ENCODE measurements around the gene CCDC80.

CCDC80 gene

DNA sequence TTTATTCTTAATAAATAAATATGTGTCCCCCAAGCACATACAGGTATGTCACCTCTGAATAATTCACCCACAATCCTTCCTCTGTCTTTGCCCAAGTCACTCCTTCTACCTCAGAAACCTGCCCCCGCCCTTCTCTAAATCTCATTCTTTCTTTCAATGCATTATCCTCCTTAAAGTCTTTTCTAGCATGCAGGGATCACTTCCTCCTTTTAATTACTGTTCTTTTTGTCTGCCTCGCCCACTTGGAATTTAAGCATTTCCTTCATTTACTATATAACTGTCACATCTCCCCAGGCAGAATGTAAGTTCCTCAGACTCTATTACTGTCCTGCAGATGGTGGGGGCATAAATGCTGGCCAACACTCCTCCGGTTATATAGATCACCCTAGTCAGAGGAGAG is 7.8 kb downstream of the CCDC80 start:
- H3K4me3 Mint-ChIP-seq, result no peak overlapping the region
- H3K27me3 Mint-ChIP-seq (ENCODE audit: low read depth), result peaks cover 5% of the 10 kb centered on the region
- H3K36me3 Mint-ChIP-seq (ENCODE audit: low read depth), result no peaks in the 10 kb centered on the region
- H3K4me1 Mint-ChIP-seq (ENCODE audit: low read depth), result peaks cover 10% of the 10 kb centered on the region
- no peak overlapping the region for H3K27ac Mint-ChIP-seq
- no peak for DNase-seq (ENCODE audit: low spot score)
- no peaks in the 10 kb centered on the region for H3K9me3 Mint-ChIP-seq

- no peak overlapping the region for H3K27ac Mint-ChIP-seq
- no peaks in the 10 kb centered on the region for H3K9me3 Mint-ChIP-seq
- H3K27me3 Mint-ChIP-seq (ENCODE audit: low read depth), result peaks cover 5% of the 10 kb centered on the region
- no peak for DNase-seq (ENCODE audit: low spot score)
- H3K36me3 Mint-ChIP-seq (ENCODE audit: low read depth), result no peaks in the 10 kb centered on the region
- no peak overlapping the region for H3K4me3 Mint-ChIP-seq
- H3K4me1 Mint-ChIP-seq (ENCODE audit: low read depth), result peaks cover 10% of the 10 kb centered on the region
These were observed 8.3 kb downstream of the CCDC80 start for GRCh38 chr3:112632596-112632995.

- no peaks in the 10 kb centered on the region for H3K36me3 Mint-ChIP-seq (ENCODE audit: low read depth)
- no peak overlapping the region for H3K4me3 Mint-ChIP-seq
- no peaks in the 10 kb centered on the region for H3K9me3 Mint-ChIP-seq
- no peak overlapping the region for H3K27ac Mint-ChIP-seq
- H3K27me3 Mint-ChIP-seq (ENCODE audit: low read depth), result peaks cover 9% of the 10 kb centered on the region
- peaks cover 10% of the 10 kb centered on the region for H3K4me1 Mint-ChIP-seq (ENCODE audit: low read depth)
- DNase-seq (ENCODE audit: low spot score), result no peak
These were observed 9.7 kb downstream of the CCDC80 start for GRCh38 chr3:112631257-112631656.

GRCh38 chr3:112629425-112629824 is 11.5 kb downstream of the CCDC80 start:
- no peak overlapping the region for H3K4me3 Mint-ChIP-seq
- no peak for DNase-seq (ENCODE audit: low spot score)
- H3K27ac Mint-ChIP-seq, result no peak overlapping the region
- peaks cover 15% of the 10 kb centered on the region for H3K27me3 Mint-ChIP-seq (ENCODE audit: low read depth)
- no peaks in the 10 kb centered on the region for H3K9me3 Mint-ChIP-seq
- H3K36me3 Mint-ChIP-seq (ENCODE audit: low read depth), result no peaks in the 10 kb centered on the region
- no peaks in the 10 kb centered on the region for H3K4me1 Mint-ChIP-seq (ENCODE audit: low read depth)

GRCh38 chr3:112627919-112628466 is 12.9 kb downstream of the CCDC80 start:
- H3K4me1 Mint-ChIP-seq (ENCODE audit: low read depth), result no peaks in the 10 kb centered on the region
- peaks cover 22% of the 10 kb centered on the region for H3K27me3 Mint-ChIP-seq (ENCODE audit: low read depth)
- DNase-seq (ENCODE audit: low spot score), result no peak
- no peak overlapping the region for H3K27ac Mint-ChIP-seq
- no peaks in the 10 kb centered on the region for H3K36me3 Mint-ChIP-seq (ENCODE audit: low read depth)
- H3K9me3 Mint-ChIP-seq, result no peaks in the 10 kb centered on the region
- H3K4me3 Mint-ChIP-seq, result no peak overlapping the region

DNA sequence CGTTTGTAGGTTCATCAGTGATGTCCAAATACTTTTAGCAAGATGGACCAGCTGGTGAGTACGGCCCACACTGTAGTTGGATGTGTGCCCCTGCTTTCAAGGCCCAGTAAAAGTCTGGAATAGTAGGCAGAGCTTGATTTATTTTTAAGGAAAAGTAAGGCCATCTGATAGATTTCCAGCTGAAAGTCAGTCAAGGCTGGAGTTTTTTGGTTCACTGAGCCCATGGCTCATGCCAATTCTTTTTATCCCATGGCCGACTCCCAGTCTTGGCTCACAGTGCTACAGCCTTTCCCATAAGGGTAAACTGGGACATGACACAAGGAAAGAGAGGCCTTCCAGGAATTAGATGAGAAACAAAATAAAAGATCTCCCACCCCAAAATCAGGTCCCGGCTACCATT is 13.5 kb downstream of the CCDC80 start:
- Mint-ChIP-seq H3K9me3 (no peaks in the 10 kb centered on the region), H3K4me1 (ENCODE audit: low read depth) (no peaks in the 10 kb centered on the region), H3K4me3 (no peak overlapping the region), H3K36me3 (ENCODE audit: low read depth) (no peaks in the 10 kb centered on the region), H3K27me3 (ENCODE audit: low read depth) (peaks cover 23% of the 10 kb centered on the region), H3K27ac (no peak overlapping the region)
- no peak for DNase-seq (ENCODE audit: low spot score)

GRCh38 chr3:112623717-112624116 is 17.2 kb downstream of the CCDC80 start:
- no peak overlapping the region for H3K4me3 Mint-ChIP-seq
- no peak for DNase-seq (ENCODE audit: low spot score)
- no peaks in the 10 kb centered on the region for H3K4me1 Mint-ChIP-seq (ENCODE audit: low read depth)
- H3K27me3 Mint-ChIP-seq (ENCODE audit: low read depth), result peaks cover 21% of the 10 kb centered on the region
- H3K27ac Mint-ChIP-seq, result no peak overlapping the region
- no peaks in the 10 kb centered on the region for H3K36me3 Mint-ChIP-seq (ENCODE audit: low read depth)
- H3K9me3 Mint-ChIP-seq, result no peaks in the 10 kb centered on the region

GRCh38 chr3:112623213-112623612 is 17.7 kb downstream of the CCDC80 start:
- H3K27ac Mint-ChIP-seq, result no peak overlapping the region
- peaks cover 21% of the 10 kb centered on the region for H3K27me3 Mint-ChIP-seq (ENCODE audit: low read depth)
- DNase-seq (ENCODE audit: low spot score), result no peak
- H3K36me3 Mint-ChIP-seq (ENCODE audit: low read depth), result no peaks in the 10 kb centered on the region
- H3K4me1 Mint-ChIP-seq (ENCODE audit: low read depth), result no peaks in the 10 kb centered on the region
- H3K4me3 Mint-ChIP-seq, result no peak overlapping the region
- no peaks in the 10 kb centered on the region for H3K9me3 Mint-ChIP-seq

DNA sequence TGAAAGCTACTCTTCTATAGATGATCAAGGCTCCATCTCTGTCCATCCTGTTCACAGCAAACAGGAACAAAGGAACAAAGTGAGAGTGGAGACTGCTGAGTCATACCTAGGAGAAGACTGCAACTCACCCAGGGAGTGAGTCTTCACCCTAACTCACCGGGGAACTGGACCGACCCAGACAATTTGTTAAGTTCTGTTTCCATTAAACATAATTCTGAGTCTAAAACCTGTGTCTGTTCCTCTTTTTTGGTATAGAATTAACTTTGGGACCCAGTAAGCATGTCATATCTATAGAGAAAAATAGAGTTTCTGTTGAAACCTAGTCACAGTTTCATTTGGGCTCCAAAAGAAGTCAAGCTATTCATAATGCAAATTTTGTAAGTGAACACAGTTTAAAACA is 21.6 kb downstream of the CCDC80 start:
- Mint-ChIP-seq H3K4me3 (no peak overlapping the region), H3K27me3 (ENCODE audit: low read depth) (peaks cover 16% of the 10 kb centered on the region), H3K36me3 (ENCODE audit: low read depth) (no peaks in the 10 kb centered on the region), H3K4me1 (ENCODE audit: low read depth) (no peaks in the 10 kb centered on the region), H3K27ac (no peak overlapping the region), H3K9me3 (no peaks in the 10 kb centered on the region)
- DNase-seq (ENCODE audit: low spot score), result no peak

DNA sequence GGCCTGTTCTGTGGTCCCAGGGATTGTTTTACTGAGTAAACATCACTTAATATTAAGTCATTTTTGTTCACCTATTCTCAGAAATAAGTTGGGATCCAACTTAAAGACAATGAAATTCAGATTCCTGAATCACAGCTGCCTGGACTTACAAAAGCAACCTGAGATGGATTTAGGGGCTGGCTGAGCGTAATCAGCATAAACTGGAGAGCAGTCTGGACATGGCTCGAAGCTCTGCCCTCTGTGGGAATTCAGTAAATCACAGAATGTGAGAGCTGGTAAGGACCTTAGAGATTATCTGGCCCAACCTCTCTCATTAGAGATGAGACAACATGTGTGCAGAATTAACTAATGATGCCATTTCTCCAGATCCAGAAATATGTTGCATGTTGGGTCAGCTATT is 23.7 kb downstream of the CCDC80 start:
- Mint-ChIP-seq H3K4me3 (no peak overlapping the region), H3K4me1 (ENCODE audit: low read depth) (no peaks in the 10 kb centered on the region), H3K9me3 (no peaks in the 10 kb centered on the region), H3K27ac (no peak overlapping the region), H3K36me3 (ENCODE audit: low read depth) (no peaks in the 10 kb centered on the region), H3K27me3 (ENCODE audit: low read depth) (peaks cover 12% of the 10 kb centered on the region)
- no peak for DNase-seq (ENCODE audit: low spot score)

DNA sequence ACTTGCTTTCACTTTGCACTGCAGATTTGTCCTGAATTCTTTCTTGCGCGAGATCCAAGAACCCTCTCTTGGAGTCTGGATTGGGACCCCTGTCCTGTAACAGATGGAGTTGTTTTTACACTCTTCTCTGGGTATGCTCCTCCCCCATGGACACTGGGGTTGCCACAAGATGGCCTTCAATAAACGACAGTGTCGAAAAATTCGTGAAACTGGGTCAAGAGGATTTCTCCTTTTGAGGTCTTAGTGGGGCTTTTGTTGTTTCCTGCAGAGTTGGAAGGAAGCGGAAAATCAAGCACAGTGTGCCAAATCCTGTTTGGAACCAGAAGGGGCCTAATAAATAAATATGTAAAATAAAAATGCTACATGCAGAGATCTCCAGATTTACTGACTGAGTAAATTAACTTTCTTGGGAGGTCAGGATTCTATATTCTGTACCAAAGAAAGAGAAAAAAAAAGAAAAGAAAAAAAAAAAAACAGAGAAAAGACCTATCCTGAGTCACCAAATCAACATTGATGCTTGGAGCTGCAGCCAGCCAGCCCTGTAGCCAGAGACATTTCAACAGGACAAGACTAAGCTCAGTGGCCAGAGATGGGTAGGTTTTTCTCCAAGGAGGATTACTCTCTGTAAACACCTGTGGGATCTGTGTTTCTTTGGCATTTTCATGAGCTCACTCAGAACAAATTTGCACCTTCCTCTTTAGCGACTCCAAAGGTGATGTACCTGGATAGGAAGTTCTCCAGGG is 24.8 kb downstream of the CCDC80 start:
- Mint-ChIP-seq H3K27ac (no peak overlapping the region), H3K9me3 (no peaks in the 10 kb centered on the region), H3K27me3 (ENCODE audit: low read depth) (peaks cover 8% of the 10 kb centered on the region), H3K4me3 (no peak overlapping the region), H3K4me1 (ENCODE audit: low read depth) (no peaks in the 10 kb centered on the region), H3K36me3 (ENCODE audit: low read depth) (no peaks in the 10 kb centered on the region)
- no peak for DNase-seq (ENCODE audit: low spot score)

DNA sequence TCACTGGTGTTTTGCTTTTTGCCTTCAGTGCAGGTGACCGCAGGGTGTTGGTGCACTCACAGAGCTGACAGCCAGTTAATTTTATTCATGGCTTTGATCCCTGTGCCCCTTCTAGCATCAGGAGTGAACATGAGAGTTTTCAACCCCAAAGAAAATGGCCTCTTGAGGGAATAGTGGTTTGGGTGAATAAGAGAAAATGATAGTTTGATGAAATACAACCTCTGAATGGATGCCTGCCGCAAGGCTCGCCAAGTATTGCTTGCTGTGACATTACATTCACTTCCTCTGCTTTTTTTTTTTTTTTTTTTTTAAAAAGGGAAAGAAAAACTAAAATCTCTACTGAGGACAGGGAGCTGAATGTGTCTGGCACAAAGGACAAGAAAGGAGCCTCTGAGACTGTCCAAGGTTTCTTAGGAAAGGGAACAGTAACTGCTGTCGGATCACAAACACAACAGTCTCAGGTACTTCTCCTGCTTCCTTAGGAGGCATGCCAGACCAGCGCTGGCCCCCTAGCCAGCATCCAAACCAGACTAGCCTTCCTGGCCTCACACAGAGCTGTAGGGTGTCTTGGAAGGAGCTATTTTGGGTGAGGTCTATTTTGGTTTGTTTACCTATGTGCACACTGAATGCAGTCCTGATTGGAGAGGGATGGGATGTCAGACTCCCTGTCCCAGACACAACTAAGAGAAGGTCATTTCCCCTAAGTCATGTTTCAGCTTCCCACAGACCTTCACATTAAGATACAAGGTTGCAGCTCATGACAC is 29.0 kb downstream of the CCDC80 start:
- Mint-ChIP-seq H3K4me3 (no peak overlapping the region), H3K36me3 (ENCODE audit: low read depth) (no peaks in the 10 kb centered on the region), H3K4me1 (ENCODE audit: low read depth) (peaks cover 3% of the 10 kb centered on the region), H3K27ac (no peak overlapping the region), H3K9me3 (no peaks in the 10 kb centered on the region), H3K27me3 (ENCODE audit: low read depth) (peaks cover 27% of the 10 kb centered on the region)
- DNase-seq (ENCODE audit: low spot score), result no peak

GRCh38 chr3:112610121-112610520 is 30.8 kb downstream of the CCDC80 start:
- Mint-ChIP-seq H3K27me3 (ENCODE audit: low read depth) (peaks cover 30% of the 10 kb centered on the region), H3K27ac (no peak overlapping the region), H3K4me3 (no peak overlapping the region), H3K9me3 (no peaks in the 10 kb centered on the region), H3K4me1 (ENCODE audit: low read depth) (peaks cover 7% of the 10 kb centered on the region), H3K36me3 (ENCODE audit: low read depth) (no peaks in the 10 kb centered on the region)
- DNase-seq (ENCODE audit: low spot score), result no peak

- Mint-ChIP-seq H3K27ac (no peak overlapping the region), H3K4me1 (ENCODE audit: low read depth) (peaks cover 19% of the 10 kb centered on the region), H3K9me3 (no peaks in the 10 kb centered on the region), H3K27me3 (ENCODE audit: low read depth) (peaks cover 24% of the 10 kb centered on the region), H3K4me3 (no peak overlapping the region), H3K36me3 (ENCODE audit: low read depth) (no peaks in the 10 kb centered on the region)
- no peak for DNase-seq (ENCODE audit: low spot score)
These were observed 33.1 kb downstream of the CCDC80 start for GRCh38 chr3:112607863-112608262.

All from T-helper 2 cell treated with Interferon-gamma antibody and Interleukin-4, amounts not matched to agents 5 μg/mL and 100 μg/mL, for 36 hours (primary cell).